Keratinocyte (primary cell): ENCODE measurements around the gene CASZ1.

Experiments
- EZH2 ChIP-seq: IDR thresholded peaks from one replicate; pipeline ENCODE4 v1.6.1; 2012; ENCODE audit warnings: inconsistent platforms, mild to moderate bottlenecking, low read length, moderate library complexity
- TF ChIP-seq, protein P1 (sequence below), 3 experiments: IDR thresholded peaks in 1 of 3; conservative IDR thresholded peaks in 1 of 3; optimal IDR thresholded peaks in 1 of 3; 2 replicates in 2 of 3; 3 replicates in 1 of 3; pipeline versions ENCODE3 to v1.5.1; 2011; ENCODE audit warnings: low read length in 3 of 3, mild to moderate bottlenecking in 3 of 3, moderate library complexity in 2 of 3, control low read depth in 1 of 3, inconsistent platforms in 1 of 3; ENCODE audit not compliant: insufficient read depth in 2 of 3; ENCODE audit errors: extremely low read depth in 1 of 3

DNA sequence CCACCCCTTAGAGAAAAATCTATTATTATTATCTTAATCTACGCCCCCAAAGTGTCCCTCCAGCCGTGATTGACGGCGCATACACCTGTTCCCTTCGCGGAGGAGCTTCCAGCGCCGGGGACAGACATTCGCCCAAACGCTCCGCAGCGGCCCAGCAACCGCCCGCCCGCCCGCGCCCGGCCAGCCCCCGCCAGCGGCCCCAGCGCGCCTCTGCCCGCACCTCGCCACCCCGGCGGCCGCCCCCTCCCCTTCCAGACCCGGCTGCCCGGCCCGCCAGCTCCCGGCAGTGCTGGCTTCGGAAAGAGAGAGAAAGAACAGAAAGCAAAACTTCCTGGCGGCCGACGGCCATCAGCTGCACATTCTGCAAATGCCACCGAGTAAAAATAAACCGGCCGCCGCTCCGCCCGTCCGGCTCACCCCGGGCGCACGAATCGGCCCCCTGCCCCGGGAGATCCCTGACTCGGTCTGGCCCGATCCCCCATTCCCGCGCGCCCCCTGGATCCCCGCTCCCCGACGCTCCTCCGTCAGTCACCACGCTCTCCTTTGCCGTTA, 1.6 kb downstream of the CASZ1 start:
- TF ChIP-seq, protein P1, sequence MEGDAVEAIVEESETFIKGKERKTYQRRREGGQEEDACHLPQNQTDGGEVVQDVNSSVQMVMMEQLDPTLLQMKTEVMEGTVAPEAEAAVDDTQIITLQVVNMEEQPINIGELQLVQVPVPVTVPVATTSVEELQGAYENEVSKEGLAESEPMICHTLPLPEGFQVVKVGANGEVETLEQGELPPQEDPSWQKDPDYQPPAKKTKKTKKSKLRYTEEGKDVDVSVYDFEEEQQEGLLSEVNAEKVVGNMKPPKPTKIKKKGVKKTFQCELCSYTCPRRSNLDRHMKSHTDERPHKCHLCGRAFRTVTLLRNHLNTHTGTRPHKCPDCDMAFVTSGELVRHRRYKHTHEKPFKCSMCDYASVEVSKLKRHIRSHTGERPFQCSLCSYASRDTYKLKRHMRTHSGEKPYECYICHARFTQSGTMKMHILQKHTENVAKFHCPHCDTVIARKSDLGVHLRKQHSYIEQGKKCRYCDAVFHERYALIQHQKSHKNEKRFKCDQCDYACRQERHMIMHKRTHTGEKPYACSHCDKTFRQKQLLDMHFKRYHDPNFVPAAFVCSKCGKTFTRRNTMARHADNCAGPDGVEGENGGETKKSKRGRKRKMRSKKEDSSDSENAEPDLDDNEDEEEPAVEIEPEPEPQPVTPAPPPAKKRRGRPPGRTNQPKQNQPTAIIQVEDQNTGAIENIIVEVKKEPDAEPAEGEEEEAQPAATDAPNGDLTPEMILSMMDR (optimal IDR thresholded peaks at IDR 0.05 in 1 of 3, IDR thresholded peaks at IDR 0.05 in 1 of 3, conservative IDR thresholded peaks at IDR 0.05 in 1 of 3; ENCODE audit: extremely low read depth in 1 of 3, insufficient read depth in 2 of 3, low read length in 3 of 3): no peak
- no peak for TF ChIP-seq EZH2
